AG10803 (cell line): ENCODE data around the gene SLC29A1.

Experiments
- DNase-seq: peaks from one replicate; pipeline ENCODE4 v3.0.0; 2010; ENCODE audit warnings: low read depth
- H3K4me3 ChIP-seq: 2 replicates; pipeline ENCODE4 v1.5.1; 2011; ENCODE audit warnings: mild to moderate bottlenecking, low read length, control low read depth
- CTCF ChIP-seq: conservative IDR thresholded peaks from 2 replicates; pipeline ENCODE4 v1.5.1; 2011; ENCODE audit warnings: mild to moderate bottlenecking, low read length, control low read depth, inconsistent platforms

The SLC29A1 gene

GRCh38 chr6:44234101-44235025 lies 11.0 kb downstream of the SLC29A1 start:
- DNase-seq: peak; percentile 87
- TF ChIP-seq CTCF: peak; percentile 87
- no peak overlapping the region for H3K4me3 ChIP-seq

- no peak overlapping the region for H3K4me3 ChIP-seq
- TF ChIP-seq CTCF: no peak
- DNase-seq: no peak
Observed at GRCh38 chr6:44235269-44235668, 11.9 kb downstream of the SLC29A1 start.

- TF ChIP-seq CTCF: no peak
- H3K4me3 ChIP-seq: no peak overlapping the region
- DNase-seq: no peak
Observed at GRCh38 chr6:44235891-44236516, 12.6 kb downstream of the SLC29A1 start.

GRCh38 chr6:44237021-44237812 lies 13.8 kb downstream of the SLC29A1 start:
- H3K4me3 ChIP-seq: peak overlapping the region; percentile 76
- no peak for TF ChIP-seq CTCF

GRCh38 chr6:44237813-44238433 lies 14.5 kb downstream of the SLC29A1 start:
- peak; percentile 56 for DNase-seq
- H3K4me3 ChIP-seq: peak overlapping the region; percentile 76
- peak; percentile 67 for TF ChIP-seq CTCF

More at GRCh38 chr6:44237021-44237812, 13.8 kb downstream of the SLC29A1 start:
- DNase-seq: peak; percentile 96

GRCh38 chr6:44238687-44239350 lies 15.4 kb downstream of the SLC29A1 start:
- no peak for TF ChIP-seq CTCF
- DNase-seq: no peak
- no peak overlapping the region for H3K4me3 ChIP-seq
